G401 (cell line): ENCODE data around the gene KIAA0825. TPM values are rescaled to one million over a fixed set of nuclear protein-coding genes. Genes with fewer than 3 reads are reported as not detected.
A peak's percentile ranks its signal among the peaks of the same experiment; 100 is the strongest.

Experiments
- DNase-seq: peaks from one replicate; pipeline ENCODE4 v3.0.0-alpha.2; 2015; ENCODE audit warnings: low spot score
- in situ Hi-C: cut with HindIII; loops from 2 replicates; pipeline ENCODE4 v1.10.0; 2016; ENCODE audit warnings: low sequenced_read_pairs, mixed read lengths
- total RNA-seq: library from RNA; depleted of rRNA; stranded (reverse); fragments of >200 nt; shearing (Covaris generic); gene quantifications from 2 replicates; pipeline ENCODE4 v1.2.3, GENCODE V29; 2014; rRNA removed

Gene KIAA0825
- 1.8 and 3.3 TPM in 2 replicates for total RNA-seq

DNA sequence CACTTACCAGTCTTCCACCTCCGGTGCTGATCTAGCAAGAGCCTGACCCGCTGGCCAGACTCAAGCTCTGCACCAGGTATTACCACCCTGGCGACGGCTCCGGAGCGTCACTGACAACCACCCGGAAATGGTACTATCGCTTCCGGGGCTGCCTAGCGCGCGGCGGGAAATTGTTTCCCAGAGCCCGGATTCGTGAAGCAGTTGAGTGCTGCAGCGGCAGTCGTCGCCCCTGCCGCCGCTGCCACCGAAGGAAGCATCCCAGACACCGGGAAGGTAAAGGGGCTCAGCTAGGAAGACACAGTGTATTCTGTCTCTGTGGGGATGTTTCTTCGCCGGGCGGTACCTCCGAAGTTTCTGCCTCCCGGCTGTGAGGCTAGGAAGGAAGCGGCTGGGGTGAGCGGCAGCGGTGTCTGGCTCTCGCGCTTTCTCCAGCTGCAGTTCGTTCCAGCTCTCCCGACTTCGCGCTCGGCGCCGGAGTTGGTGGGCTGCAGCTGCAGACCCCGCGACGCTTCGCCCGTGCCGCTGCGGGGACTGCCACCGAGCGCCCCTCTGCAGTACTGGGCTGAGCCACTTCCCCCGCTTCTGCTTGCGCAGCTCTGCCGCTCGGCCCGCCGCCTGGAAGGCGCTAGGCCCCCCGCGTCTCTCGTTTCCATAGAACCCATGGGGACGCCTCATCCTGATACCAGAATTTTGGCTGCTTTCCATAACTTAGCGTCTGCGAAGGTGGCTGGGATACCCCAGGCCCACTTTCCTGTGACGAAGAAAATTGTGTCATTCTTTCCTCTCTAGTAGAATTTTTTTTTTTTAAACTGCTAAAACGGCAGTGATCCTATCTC, at the start of gene KIAA0825, which contains the start of gene SLF1:
KIAA0825 (minus strand) TSS at position 112 of the 836 bp plus-strand sequence. CDS start 81,478 bp downstream, outside the sequence.
SLF1 (plus strand) TSS at position 177 of the 836 bp plus-strand sequence. CDS start 10,142 bp downstream, outside the sequence.
- peak; percentile 95 for DNase-seq
- in situ Hi-C loops = no loop called here

DNA sequence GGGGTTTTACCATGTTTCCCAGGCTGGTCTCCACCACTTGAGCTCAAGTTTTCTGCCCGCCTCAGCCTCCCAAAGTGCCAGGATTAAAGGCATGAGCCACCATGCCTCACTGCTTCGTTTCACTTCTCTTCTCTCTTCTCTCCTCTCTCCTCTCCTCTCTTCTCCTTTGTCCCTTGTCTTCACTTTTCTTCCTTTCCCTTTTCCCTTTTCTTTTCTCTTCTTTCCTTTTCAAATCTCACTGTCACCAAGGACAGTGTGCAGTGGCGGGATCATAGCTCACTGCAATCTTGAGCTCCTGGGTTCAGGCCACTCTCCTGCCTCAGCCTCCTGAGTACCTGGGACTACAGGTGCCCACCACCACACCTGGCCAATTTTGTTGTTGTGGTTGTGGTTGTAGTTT, 49.5 kb upstream of the KIAA0825 start:
- DNase-seq = no peak
- in situ Hi-C loops = no loop called here

- in situ Hi-C loops = no loop called here
- peak; percentile 13 for DNase-seq
These were observed 42.7 kb upstream of the KIAA0825 start for GRCh38 chr5:94661086-94661485.

GRCh38 chr5:94660506-94660905, 42.1 kb upstream of the KIAA0825 start:
- no peak for DNase-seq

GRCh38 chr5:94658272-94658671, 39.9 kb upstream of the KIAA0825 start:
- no peak for DNase-seq
- in situ Hi-C loops = no loop called here

More at GRCh38 chr5:94660506-94660905, 42.1 kb upstream of the KIAA0825 start:
- in situ Hi-C loops = no loop called here

GRCh38 chr5:94649874-94650273, 31.5 kb upstream of the KIAA0825 start:
- DNase-seq = no peak
- in situ Hi-C loops = no loop called here

DNA sequence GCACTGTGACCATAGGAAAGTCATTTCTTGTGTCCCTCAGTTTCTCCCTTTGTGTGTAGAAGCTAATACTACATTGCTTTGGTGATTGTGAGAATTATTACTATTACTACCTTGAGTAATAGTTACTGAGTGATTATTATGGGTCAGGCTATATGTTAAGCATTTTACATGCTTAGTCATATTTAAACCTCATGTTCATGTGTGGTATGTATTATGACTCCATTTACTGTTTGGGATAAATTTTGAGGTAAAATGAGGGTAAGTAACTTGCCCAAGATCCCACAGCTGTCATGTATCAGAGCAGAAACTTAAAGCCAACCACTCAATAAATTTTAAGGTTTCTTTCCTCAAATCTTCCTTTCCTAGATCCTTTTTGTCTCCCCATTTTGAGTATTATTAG, 28.4 kb upstream of the KIAA0825 start:
- in situ Hi-C loops = no loop called here
- no peak for DNase-seq

DNA sequence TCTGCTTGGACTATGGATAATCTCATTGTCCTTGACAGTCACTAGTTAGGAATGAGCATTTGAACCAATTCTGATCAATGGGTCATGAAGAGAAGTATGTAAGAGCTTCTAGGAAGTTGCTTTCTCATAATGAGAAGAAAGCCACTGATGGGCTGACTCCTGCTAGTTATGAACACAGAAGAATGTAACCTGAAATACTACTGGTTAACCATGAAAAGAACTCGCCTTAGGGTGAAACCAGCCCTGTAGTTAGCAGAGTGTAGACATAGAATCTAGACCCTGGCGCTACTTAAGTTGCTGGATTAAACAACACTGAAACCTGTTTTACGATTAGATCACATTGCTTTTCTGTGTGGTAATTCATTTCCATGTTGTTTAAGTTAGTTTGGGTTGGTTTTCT, 26.6 kb upstream of the KIAA0825 start:
- in situ Hi-C loops = no loop called here

DNA sequence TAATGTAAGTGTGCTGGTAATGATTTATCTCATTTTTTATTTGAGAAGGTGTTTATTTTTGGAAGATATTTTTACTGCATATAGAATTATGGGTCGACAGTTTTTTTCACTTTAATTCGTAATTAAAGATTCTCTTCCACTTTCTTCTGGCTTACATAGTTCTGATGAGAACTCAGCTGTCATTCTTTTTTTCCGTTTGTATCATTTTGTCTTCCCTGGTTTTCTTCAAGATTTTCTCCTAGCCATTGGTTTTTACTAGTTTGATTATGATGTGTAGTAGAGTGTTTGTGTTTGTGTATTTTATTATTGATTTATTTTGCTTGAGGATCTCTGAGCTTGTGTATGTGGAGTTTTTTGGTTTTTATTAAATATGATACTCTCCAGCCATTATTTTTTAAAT, 21.8 kb upstream of the KIAA0825 start:
- DNase-seq = no peak

More for the DNA sequence above, 26.6 kb upstream of the KIAA0825 start:
- DNase-seq = no peak

DNA sequence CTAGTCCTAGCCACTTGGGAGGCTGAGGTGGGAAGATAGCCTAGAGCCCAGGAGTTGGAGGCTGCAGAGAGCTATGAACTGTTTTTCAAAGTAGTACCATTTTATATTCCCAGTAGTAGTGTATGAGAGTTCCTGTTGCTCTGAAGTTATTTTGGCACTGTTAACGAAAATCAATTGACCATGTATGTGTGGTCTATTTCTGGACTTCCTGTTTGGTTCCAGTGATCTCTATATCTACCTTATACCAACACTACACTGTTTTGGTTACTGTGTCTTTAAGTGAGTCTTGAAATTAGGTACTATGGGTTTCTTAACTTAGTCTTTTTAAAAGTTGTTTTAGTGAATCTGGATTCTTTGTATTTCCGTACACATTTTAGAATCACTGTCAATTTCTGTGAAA, 13.6 kb upstream of the KIAA0825 start:
- DNase-seq = no peak
- in situ Hi-C loops = no loop called here

More for the DNA sequence above, 21.8 kb upstream of the KIAA0825 start:
- in situ Hi-C loops = no loop called here

DNA sequence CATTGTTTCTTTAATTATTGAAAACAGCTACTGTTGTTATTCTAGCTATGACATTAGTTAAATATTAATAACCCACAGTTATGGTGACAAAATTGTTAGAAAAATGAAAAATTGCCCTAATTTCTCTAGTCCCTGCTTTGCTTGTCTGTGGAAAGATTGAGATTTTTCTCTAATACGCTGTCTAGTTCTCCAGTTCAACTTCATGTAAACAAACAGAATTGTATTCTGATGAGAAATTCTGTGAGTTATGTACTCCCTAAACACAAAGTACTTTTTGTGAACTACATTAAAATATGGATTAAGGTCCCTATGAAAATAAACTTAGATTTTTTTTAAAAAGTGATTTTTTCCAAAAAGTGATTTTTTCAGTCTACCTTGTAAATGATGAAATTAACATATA, 8.8 kb upstream of the KIAA0825 start:
- in situ Hi-C loops = no loop called here
- DNase-seq = no peak

- in situ Hi-C loops = no loop called here
- no peak for DNase-seq
These were observed 5.5 kb upstream of the KIAA0825 start for GRCh38 chr5:94623877-94624276.

GRCh38 chr5:94623011-94623410, 4.6 kb upstream of the KIAA0825 start:
- in situ Hi-C loops = no loop called here
- no peak for DNase-seq

DNA sequence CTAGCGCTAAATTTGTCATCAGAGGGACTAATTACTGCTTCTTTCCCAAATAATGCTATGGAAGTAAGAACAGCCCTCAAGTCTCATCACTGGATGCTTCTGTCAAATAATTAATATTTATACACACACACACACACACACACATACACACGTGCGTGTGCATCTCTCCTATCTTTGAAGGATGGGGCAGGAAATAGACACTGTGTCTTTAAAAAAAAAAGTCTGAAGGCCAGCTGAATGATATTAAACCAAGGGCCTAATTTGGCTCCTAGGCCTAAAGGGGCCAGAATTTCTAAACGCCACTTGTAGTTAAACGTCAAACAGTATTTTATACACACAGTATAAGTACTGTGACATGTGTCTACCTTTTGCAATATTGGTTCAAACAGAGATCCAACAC, 3.4 kb upstream of the KIAA0825 start:
- no peak for DNase-seq
- in situ Hi-C loops = no loop called here

DNA sequence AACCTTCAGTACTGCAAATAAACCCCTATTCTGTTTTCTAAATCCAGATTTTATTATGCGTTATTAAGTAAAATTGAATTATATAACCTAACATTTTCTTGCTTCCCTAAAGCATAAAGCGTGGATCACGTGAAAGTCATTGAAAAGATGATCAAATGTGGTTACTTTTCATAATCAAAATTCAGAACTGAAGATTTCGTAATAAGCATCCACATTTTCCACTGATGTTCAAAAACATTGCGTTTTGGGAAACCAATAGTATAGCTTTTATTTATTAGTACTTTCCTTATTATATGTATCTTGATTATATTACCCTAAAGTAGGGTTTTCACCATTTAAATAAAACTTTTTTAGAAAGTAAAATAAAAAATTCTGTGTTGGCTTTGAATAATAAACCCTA, 1.9 kb upstream of the KIAA0825 start:
- in situ Hi-C loops = no loop called here
- no peak for DNase-seq

- DNase-seq = peak; percentile 84
- in situ Hi-C loops = no loop called here
These were observed 343 bp downstream of the KIAA0825 start for GRCh38 chr5:94618029-94618492.

DNA sequence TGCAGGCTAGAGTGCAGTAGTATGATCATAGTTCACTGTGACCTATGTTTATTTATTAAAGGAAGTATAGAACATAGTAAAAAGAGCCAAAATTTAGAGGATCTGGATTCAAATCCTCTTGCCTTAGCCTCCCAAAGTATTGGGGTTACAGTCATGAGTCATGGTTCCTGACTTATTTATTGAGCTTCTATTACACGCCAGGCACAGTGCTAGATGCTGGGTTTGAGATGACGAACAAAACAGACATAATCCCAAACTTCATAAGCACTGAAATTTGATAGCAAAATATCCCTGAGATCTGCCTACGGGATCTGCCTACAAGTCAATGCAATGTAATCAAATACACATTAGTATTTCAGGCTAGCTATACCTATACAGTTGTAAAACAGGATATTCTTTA, 2.5 kb downstream of the KIAA0825 start:
- DNase-seq = peak; percentile 22
- in situ Hi-C loops = no loop called here

DNA sequence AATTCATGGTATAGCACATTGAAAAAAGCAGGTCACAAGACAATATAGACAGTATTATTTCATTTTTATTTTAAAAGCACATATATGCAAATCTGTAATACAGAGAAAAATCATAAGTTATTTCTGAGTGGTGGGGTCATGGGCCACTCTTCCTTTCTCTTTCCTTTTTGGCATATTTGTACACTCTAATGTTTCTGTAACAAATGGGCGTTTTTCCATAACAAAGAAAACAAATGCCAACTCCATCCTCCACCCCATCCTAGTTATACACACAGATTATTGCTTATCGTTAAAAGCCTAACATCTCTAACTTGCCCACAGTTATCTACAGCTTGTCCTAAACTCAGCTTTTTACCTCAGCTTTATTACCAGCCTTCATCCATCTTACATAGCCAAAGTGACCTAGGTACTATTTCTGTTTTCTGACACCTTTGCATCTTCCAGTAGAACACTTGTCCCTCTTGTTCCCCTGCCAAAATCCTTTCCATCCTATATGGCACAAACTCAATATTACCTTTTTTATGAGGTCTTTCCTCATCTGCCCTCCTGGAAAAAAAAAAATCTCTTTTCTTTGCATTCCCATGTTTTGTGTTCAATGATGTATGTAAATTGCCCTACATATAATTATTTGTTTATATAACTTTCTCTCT, 4.1 kb downstream of the KIAA0825 start:
- in situ Hi-C loops = no loop called here
- DNase-seq = peak; percentile 61

- peak; percentile 62 for DNase-seq
- in situ Hi-C loops = no loop called here
These were observed 4.8 kb downstream of the KIAA0825 start for GRCh38 chr5:94613583-94613982.

DNA sequence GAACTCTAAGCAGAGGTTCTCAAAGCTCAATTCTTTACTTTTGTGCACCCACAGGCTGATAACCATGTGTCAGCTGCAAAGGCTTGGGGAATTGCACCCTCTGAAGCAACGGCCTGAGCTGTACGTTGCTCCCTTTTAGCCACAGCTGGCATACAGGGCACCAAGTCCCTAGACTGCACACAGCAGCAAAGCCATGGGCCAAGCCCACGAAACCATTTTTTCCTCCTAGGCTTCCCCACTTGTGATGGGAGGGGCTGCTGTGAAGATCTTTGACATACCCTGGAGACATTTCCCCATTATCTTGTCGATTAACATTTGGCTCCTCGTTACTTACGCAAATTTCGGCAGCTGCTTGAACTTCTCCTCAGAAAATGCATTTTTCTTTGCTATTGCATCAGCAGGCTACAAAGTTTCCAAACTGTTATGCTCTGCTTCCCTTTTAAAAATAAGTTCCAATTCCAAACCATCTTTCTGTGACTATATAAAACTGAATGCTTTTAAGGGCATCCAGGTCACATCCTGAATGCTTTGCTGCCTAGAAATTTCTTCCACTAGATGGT, 23.0 kb downstream of the KIAA0825 start:
- no peak for DNase-seq
- in situ Hi-C loops = no loop called here
